Left lobe of liver (tissue), 2 donors: Measurements from ENCODE around the gene RPL4. TPM values are rescaled to one million over a fixed set of nuclear protein-coding genes. Genes with fewer than 3 reads are reported as not detected.
A peak's percentile ranks its signal among the peaks of the same experiment; 100 is the strongest.
"Not testable (repeated sequence)": the region's sequence is repeated elsewhere in the genome, so short reads cannot be mapped to it uniquely, and the experiment has no call there.

Source experiments
- ATAC-seq: fragments of 200-7000 bp; cut with Tn5 transposase; one replicate; pipeline ENCODE4 v1.9.1; 2020; ENCODE audit warnings: mild to moderate bottlenecking, moderate library complexity
- DNase-seq: peaks from one replicate; pipeline ENCODE4 v3.0.0-alpha.2; 2020; ENCODE audit warnings: low spot score
- total RNA-seq: library from RNA; stranded (reverse); gene quantifications from one replicate; pipeline ENCODE4 v1.2.1, GENCODE V29; 2021
- donor health status: DM: no; HTN: no; CAD: no; lungs with moderate emphysema.
- donor health status: DM: no; HTN: yes; CAD: no.

RPL4 gene
- total RNA-seq, 1 donor from 2014 or later = 753 TPM

- ATAC-seq, DNase-seq: not testable (repeated sequence)
Measured at GRCh38 chr15:66461294-66461693, 43.4 kb downstream of the RPL4 start.

GRCh38 chr15:66459818-66460615, 44.6 kb downstream of the RPL4 start:
- no peak for ATAC-seq
- no peak for DNase-seq

GRCh38 chr15:66456211-66456610, 48.4 kb downstream of the RPL4 start:
- ATAC-seq (no peak), DNase-seq (no peak)

DNA sequence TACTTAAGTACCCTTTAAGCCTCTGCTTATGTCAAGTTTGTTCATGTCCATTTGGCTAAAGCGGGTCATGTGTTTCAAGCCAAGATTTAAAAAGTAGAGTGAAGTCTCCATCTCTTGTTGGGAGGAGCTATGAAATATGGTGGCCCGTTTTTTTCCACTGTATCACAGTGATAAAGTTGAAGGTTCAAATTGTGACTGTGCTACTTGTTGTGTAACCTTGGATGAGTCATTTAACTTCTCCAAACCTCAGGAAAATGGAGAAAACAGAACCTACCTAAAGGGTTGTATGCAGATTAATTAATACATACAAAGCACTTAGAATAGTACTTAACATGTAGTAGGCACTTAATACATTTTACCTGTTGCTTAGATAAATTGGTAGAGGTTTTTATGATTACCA, 50.5 kb downstream of the RPL4 start:
- DNase-seq (no peak), ATAC-seq (no peak)

DNA sequence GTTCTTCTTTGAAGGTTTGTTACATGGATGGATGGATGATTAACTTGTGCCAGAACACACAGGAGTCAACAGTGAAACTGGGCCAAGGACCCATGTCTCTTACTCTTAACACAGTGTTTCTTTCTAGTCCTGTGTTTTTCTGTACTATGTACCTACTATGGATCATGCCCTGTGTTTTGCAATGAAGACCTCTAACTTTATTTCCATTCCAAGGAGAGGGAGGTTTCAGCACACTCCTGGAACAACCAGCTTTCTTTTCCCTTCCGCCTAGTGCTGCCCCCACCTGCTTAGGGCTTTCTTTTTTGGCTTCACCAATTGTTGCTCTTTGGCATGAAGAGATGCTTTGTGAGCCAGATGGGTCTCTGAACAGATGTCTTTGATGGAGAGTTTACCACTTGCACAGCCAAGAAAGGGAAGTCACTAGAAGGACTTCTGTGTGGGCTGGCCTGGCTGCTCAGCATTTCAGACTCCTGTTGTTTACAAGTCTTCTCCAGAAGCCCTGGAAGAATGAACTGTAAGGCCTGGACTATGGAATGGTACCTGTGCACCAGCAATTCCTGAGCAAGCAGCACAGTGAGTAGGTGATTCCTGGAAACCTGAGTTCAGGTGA, 51.6 kb downstream of the RPL4 start:
- peak; percentile 91 for ATAC-seq
- peak; percentile 50 for DNase-seq

- ATAC-seq (peak; percentile 19), DNase-seq (no peak)
Measured at GRCh38 chr15:66452420-66452819, 52.2 kb downstream of the RPL4 start.

Other genes with a start within 250 kb of the RPL4 start
- 27.2 TPM for gene DIS3L, start 211.3 kb downstream of the RPL4 start, total RNA-seq
- 2.5 TPM for gene TIPIN, start 148.2 kb downstream of the RPL4 start, total RNA-seq
- gene MAP2K1, start 117.9 kb downstream of the RPL4 start, total RNA-seq = 73.8 TPM
- gene SNAPC5, start 7.1 kb downstream of the RPL4 start, total RNA-seq = 16.3 TPM
- 3.3 TPM for gene ZWILCH, start 471 bp upstream of the RPL4 start, total RNA-seq
- gene LCTL, start 61.1 kb upstream of the RPL4 start, total RNA-seq = not detected
- gene SMAD6, start 197.4 kb upstream of the RPL4 start, total RNA-seq = 16.2 TPM